Fibroblast of pulmonary artery (primary cell): ENCODE results near the gene GATAD1.
"Not testable (repeated sequence)": the region's sequence is repeated elsewhere in the genome, so short reads cannot be mapped to it uniquely, and the experiment has no call there.

ENCODE experiments used
- DNase-seq: peaks from one replicate; pipeline ENCODE4 v3.0.0-alpha.2; 2010; ENCODE audit warnings: low read depth
- H3K4me3 ChIP-seq: replicated peaks from 2 replicates; pipeline ENCODE4 v1.5.1; 2011; ENCODE audit warnings: low read depth, mild to moderate bottlenecking, control low read depth, low read length, moderate library complexity
- TF ChIP-seq, protein P1 (sequence below): IDR thresholded peaks from 2 replicates; pipeline ENCODE4 v1.5.1; 2011; ENCODE audit warnings: mild to moderate bottlenecking, control low read depth, low read length, inconsistent platforms; ENCODE audit errors: missing control alignments

Gene GATAD1

GRCh38 chr7:92478095-92478494, 30.8 kb downstream of the GATAD1 start:
- TF ChIP-seq, protein P1, sequence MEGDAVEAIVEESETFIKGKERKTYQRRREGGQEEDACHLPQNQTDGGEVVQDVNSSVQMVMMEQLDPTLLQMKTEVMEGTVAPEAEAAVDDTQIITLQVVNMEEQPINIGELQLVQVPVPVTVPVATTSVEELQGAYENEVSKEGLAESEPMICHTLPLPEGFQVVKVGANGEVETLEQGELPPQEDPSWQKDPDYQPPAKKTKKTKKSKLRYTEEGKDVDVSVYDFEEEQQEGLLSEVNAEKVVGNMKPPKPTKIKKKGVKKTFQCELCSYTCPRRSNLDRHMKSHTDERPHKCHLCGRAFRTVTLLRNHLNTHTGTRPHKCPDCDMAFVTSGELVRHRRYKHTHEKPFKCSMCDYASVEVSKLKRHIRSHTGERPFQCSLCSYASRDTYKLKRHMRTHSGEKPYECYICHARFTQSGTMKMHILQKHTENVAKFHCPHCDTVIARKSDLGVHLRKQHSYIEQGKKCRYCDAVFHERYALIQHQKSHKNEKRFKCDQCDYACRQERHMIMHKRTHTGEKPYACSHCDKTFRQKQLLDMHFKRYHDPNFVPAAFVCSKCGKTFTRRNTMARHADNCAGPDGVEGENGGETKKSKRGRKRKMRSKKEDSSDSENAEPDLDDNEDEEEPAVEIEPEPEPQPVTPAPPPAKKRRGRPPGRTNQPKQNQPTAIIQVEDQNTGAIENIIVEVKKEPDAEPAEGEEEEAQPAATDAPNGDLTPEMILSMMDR, result no peak
- DNase-seq, result no peak
- H3K4me3 ChIP-seq, result no peak overlapping the region

DNA sequence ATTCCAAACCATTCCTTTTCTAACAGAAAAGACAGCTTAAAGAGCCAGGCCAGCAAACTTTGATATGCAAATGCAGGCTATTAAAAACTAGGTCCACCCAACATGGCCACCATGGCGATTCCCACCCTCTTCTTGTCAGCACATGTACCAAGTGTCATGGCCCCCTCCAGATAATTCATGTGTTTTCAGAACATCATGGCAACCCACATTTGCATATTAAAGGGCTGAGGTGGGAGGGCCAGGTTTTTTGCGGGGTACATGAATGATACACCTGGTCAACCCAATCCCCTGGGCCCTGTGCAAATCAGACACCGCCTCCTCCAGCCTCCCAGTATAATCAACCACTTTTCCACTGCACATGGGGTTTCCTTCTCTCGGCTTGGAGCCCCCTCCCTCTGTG, 31.4 kb downstream of the GATAD1 start:
- no peak overlapping the region for H3K4me3 ChIP-seq
- no peak for DNase-seq
- TF ChIP-seq, protein P1, result no peak

DNA sequence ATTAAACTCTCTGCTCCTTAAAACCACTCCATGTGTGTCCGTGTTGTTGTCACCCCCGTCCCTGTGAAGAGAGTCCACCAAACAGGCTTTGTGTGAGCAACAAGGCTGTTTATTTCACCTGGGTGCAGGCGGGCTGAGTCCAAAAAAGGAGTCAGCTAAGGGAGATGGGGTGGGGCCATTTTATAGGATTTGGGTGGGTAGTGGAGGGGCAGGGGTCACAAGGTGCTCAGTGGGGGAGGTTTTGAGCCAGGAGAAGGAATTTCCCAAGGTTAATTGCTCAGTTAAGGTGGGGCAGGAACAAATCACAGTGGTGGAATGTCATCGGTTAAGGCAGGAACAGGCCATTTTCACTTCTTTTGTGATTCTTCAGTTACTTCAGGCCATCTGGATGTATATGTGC, 31.9 kb downstream of the GATAD1 start:
- not testable (repeated sequence) for H3K4me3 ChIP-seq, DNase-seq

DNA sequence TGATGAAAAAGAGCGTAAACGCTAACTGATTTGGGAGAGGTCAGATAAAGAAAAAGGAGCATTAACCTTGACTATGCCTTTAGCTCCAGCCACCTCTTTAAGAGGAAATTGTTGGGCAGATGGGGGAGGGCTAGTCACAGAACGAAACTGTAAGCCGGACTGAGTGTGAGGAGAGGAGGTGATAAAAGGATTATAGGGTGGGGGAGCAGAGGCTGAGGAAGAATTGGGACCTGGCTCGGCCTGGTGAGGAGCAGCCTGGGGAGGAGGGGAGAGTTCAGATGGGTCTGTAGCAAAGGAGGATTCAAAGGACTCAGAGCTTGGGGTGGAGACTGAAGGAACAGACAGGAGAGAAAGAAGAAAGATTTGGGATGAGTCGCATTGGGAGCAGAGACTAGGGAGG, 36.3 kb downstream of the GATAD1 start:
- not testable (repeated sequence) for H3K4me3 ChIP-seq, DNase-seq

GRCh38 chr7:92484226-92484625, 36.9 kb downstream of the GATAD1 start:
- DNase-seq, result not testable (repeated sequence)

GRCh38 chr7:92485267-92485892, 38.1 kb downstream of the GATAD1 start:
- no peak overlapping the region for H3K4me3 ChIP-seq
- DNase-seq, result no peak
- TF ChIP-seq, protein P1, result no peak

More at GRCh38 chr7:92484226-92484625, 36.9 kb downstream of the GATAD1 start:
- H3K4me3 ChIP-seq, result not testable (repeated sequence)

- no peak for DNase-seq
- TF ChIP-seq, protein P1, result no peak
- no peak overlapping the region for H3K4me3 ChIP-seq
These were observed 38.7 kb downstream of the GATAD1 start for GRCh38 chr7:92485974-92486373.

DNA sequence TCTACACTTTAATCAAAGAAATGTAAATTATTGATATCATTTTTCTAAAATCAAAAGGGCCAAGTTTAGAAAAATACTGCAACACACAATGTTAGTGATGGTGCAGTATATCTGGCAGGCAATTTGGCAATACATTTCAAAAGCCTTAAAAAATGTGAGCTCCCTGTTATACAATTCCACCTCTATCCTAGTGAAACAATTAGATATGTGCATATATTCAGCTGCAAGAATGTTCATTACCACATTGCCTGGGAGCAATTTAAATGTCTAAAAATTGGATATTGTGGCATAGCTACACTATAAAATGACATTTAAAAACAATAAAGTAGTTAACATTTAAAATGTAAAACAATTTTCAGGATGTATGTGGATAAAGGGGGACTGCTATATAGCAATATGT, 40.5 kb downstream of the GATAD1 start:
- no peak for DNase-seq
- TF ChIP-seq, protein P1, result no peak
- no peak overlapping the region for H3K4me3 ChIP-seq
